HG02678 (cell line): ENCODE data around the gene PYGB.

Experiments
- ATAC-seq: cut with Tn5 transposase; IDR thresholded peaks from one replicate; pipeline ENCODE4 v1.9.1; 2021; ENCODE audit warnings: mild to moderate bottlenecking, moderate library complexity; ENCODE audit not compliant: unreplicated experiment

The PYGB gene

GRCh38 chr20:25280574-25281535, 33.0 kb downstream of the PYGB start:
- no peak for ATAC-seq

- peak; percentile 74 for ATAC-seq
These were observed 33.7 kb downstream of the PYGB start for GRCh38 chr20:25281541-25281991.

GRCh38 chr20:25282034-25282781, 34.3 kb downstream of the PYGB start:
- no peak for ATAC-seq

- no peak for ATAC-seq
These were observed 34.9 kb downstream of the PYGB start for GRCh38 chr20:25282796-25283195.

GRCh38 chr20:25283221-25283951, 35.5 kb downstream of the PYGB start:
- ATAC-seq, result no peak

GRCh38 chr20:25284131-25284601, 36.3 kb downstream of the PYGB start:
- no peak for ATAC-seq

GRCh38 chr20:25285091-25285647, 37.3 kb downstream of the PYGB start:
- ATAC-seq, result no peak

GRCh38 chr20:25285856-25286798, 38.2 kb downstream of the PYGB start:
- no peak for ATAC-seq

- no peak for ATAC-seq
These were observed 39.0 kb downstream of the PYGB start for GRCh38 chr20:25286917-25287316.

GRCh38 chr20:25287631-25288290, 39.9 kb downstream of the PYGB start:
- ATAC-seq, result no peak

GRCh38 chr20:25288291-25289181, 40.7 kb downstream of the PYGB start:
- peak; percentile 95 for ATAC-seq

- ATAC-seq, result no peak
These were observed 42.2 kb downstream of the PYGB start for GRCh38 chr20:25289886-25290597.

- no peak for ATAC-seq
These were observed 43.0 kb downstream of the PYGB start for GRCh38 chr20:25290646-25291431.

GRCh38 chr20:25291432-25292133, 43.7 kb downstream of the PYGB start:
- no peak for ATAC-seq

- no peak for ATAC-seq
These were observed 44.4 kb downstream of the PYGB start for GRCh38 chr20:25292176-25292891.
